Left colon (tissue), 2 donors: ENCODE results near the gene PODXL. TPM values are rescaled to one million over a fixed set of nuclear protein-coding genes. Genes with fewer than 3 reads are reported as not detected.
"Not testable (repeated sequence)": the region's sequence is repeated elsewhere in the genome, so short reads cannot be mapped to it uniquely, and the experiment has no call there.

ENCODE experiments used
- ATAC-seq: fragments of 200-7000 bp; cut with Tn5 transposase; one replicate; pipeline ENCODE4 v1.9.1; 2020; ENCODE audit warnings: mild to moderate bottlenecking, moderate library complexity
- DNase-seq, 2 donors: peaks; one replicate each; pipeline ENCODE4 v3.0.0-alpha.2; 2020
- intact Hi-C, 2 donors: fragments of 100-400 bp; cut with DNase I in 1 of 2; cut with micrococcal nuclease in 1 of 2; formaldehyde crosslinking; loops; one replicate each; pipeline versions ENCODE4 v1.11.2 to v1.14.0; 2022; cut with DNase I, micrococcal nuclease
- total RNA-seq, 2 donors: library from RNA; stranded (reverse); fragmentation: NEBNext Ultra II Directional; extraction: Animal tissue kit (Norgen Biotek cat#: 25700); gene quantifications; one replicate each; pipeline ENCODE4 v1.2.1, GENCODE V29; 2021
- donor health status: DM: no; HTN: no; CAD: no.
- donor health status: DM: yes; HTN: yes; CAD: no.

Gene PODXL
- total RNA-seq, 2 donors from 2014 or later, result 9.2 to 13.7 TPM

DNA sequence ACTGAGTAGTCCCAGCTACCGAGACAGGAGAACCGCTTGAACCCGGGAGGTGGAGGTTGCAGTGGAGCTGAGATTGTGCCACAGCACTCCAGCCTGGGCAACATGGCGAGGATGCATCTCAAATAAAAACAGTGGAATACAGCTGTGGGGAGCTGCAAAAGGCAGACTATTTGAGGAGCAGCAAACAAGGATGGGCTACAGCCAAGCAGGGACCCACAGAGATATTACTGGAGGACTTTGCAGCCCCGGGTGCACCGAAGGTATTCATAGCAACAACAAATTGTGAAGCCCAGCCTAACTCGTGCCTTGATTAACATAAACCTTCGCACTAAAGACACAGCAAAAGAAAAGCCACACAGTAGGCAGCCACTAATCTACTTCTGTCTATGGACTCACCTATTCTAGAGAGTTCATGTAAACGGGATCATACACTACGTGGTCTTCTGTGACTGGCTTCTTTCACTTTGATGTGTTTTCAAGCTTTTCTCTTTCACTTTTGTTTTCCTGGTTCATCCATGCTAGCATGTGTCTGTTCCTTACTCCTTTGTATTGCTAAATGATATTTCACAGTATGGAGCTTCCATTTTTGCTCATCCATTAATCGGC lies 34.0 kb downstream of the PODXL start:
- ATAC-seq (no peak), DNase-seq (no peak)
- intact Hi-C loops, result no loop called here

GRCh38 chr7:131521651-131522163 lies 34.7 kb downstream of the PODXL start:
- intact Hi-C loops, result no loop called here
- ATAC-seq (peak; percentile 77), DNase-seq (peak; percentile 77 to 80)

DNA sequence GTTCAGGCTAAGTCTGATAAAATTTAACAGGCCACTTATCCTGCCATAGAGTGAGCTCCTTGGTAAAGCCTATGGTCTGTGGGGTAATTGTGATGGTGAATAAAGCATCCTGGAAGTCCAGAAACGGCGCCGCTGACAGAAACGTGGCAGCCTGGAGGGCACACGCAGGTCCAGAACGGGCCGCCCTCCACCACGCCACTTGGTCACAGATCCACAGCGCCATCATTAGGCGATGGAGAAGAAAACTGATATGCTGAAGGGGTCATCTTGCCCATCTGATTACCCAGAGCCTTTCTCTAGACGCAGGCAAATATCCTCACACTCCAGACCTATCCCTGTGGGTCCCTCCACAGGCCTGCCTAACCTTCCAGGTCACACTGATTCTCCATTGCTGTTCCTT lies 37.8 kb downstream of the PODXL start:
- DNase-seq (no peak), ATAC-seq (no peak)
- intact Hi-C loops, result no loop called here

- intact Hi-C loops, result no loop called here
- DNase-seq, result no peak
- no peak for ATAC-seq
Observed at GRCh38 chr7:131517218-131517923, 39.1 kb downstream of the PODXL start.

DNA sequence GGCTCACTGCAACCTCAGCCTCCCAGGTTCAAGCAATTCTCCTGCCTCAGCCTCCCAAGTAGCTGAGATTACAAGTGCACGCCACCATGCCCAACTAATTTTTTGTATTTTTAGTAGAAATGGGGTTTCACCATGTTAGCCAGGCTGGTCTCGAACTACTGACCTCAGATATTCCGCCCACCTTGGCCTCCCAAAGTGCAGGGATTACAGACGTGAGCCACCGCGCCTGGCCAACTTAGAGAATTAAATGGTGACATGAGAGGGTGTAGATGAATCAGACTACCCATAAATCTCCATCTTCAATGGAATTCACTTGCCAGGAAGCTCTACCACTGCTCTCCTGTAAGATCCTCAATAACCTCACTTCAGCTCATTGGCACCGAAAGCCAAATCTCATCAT lies 41.0 kb downstream of the PODXL start:
- intact Hi-C loops, DNase-seq, ATAC-seq: not testable (repeated sequence)

- intact Hi-C loops, result no loop called here
- peak; percentile 99 for ATAC-seq
- peak; percentile 69 to 81 for DNase-seq
Observed at GRCh38 chr7:131513245-131514061, 43.0 kb downstream of the PODXL start.

GRCh38 chr7:131511774-131512535 lies 44.5 kb downstream of the PODXL start:
- ATAC-seq, result no peak
- no peak for DNase-seq
- intact Hi-C loops, result no loop called here

DNA sequence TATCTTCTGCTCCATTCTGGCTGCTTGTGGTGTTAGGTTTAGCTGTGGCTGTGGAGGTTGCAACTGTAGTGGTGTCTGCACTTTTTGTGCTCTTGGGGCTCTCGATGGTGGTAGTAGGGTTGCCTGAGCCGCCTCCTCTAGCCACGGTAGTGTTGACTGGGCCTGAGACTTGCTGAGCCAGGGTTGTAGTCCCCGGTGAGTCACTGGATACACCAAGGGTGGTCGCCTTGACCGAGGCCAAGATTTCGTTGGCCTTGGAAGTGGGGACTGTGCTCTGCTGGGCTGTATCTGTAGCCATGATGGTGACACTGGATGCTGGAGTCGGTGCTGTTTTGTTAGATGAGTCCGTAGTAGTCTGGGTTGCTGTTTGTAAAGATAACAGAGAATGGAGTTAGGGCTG lies 45.4 kb downstream of the PODXL start:
- ATAC-seq, result no peak
- no peak for DNase-seq
- intact Hi-C loops, result no loop called here

DNA sequence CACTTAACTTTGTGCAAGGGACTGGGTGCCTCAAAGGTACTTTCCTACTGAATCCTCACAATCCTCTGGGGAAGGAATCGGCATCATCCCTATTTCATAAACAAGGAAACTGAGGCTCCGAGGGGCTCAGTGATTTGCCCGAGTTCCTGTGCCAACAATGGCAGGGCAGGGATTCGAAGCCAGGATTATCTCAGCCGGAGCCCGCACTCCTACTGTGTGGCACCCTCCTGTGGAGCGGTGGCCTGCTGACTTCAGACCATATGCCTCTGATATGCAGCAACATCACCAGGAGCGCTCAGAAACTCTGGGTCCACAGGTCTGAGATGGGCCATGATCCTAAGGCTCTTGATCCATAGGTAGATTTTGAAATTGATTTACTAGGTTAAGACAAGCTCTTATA lies 46.6 kb downstream of the PODXL start:
- no peak for ATAC-seq
- no peak for DNase-seq
- intact Hi-C loops, result loop anchor here in 1 of 2 donors (10.0 kb wide), 1 partner anchor 145 kb away; no protein-coding TSS in a partner anchor

GRCh38 chr7:131508754-131509486 lies 47.5 kb downstream of the PODXL start:
- ATAC-seq (no peak), DNase-seq (no peak)
- intact Hi-C loops, result loop anchor here in 1 of 2 donors (10.0 kb wide), 1 partner anchor 146 kb away; no protein-coding TSS in a partner anchor

GRCh38 chr7:131507592-131508331 lies 48.7 kb downstream of the PODXL start:
- intact Hi-C loops, result loop anchor here (2.0 to 10.0 kb wide), 2 partner anchors 147 kb away; no protein-coding TSS in a partner anchor
- DNase-seq (peak; percentile 73 to 91), ATAC-seq (peak; percentile 86)

DNA sequence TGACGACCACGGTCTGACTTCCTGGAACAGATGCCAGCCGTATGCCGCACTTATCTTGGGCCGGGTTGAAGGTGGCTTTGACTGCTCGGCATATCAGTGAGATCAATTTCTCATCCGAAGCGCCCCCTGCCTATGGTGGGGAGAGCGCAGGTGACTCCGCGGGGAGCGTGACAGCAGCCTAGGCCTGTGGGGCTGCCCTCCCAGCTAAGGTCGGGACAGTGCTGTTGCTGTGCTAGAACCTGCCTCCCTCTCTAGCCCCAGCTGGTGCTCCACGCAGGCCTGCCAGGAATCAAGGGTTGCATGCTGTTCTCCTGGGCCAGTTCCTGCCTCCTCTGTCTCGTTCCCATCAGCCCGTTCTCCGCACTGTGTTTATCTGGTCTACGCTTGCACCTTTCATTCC lies 49.8 kb downstream of the PODXL start:
- intact Hi-C loops, result loop anchor here (2.0 to 10.0 kb wide), 2 partner anchors 148 kb away; no protein-coding TSS in a partner anchor
- DNase-seq (no peak), ATAC-seq (peak; percentile 39)

DNA sequence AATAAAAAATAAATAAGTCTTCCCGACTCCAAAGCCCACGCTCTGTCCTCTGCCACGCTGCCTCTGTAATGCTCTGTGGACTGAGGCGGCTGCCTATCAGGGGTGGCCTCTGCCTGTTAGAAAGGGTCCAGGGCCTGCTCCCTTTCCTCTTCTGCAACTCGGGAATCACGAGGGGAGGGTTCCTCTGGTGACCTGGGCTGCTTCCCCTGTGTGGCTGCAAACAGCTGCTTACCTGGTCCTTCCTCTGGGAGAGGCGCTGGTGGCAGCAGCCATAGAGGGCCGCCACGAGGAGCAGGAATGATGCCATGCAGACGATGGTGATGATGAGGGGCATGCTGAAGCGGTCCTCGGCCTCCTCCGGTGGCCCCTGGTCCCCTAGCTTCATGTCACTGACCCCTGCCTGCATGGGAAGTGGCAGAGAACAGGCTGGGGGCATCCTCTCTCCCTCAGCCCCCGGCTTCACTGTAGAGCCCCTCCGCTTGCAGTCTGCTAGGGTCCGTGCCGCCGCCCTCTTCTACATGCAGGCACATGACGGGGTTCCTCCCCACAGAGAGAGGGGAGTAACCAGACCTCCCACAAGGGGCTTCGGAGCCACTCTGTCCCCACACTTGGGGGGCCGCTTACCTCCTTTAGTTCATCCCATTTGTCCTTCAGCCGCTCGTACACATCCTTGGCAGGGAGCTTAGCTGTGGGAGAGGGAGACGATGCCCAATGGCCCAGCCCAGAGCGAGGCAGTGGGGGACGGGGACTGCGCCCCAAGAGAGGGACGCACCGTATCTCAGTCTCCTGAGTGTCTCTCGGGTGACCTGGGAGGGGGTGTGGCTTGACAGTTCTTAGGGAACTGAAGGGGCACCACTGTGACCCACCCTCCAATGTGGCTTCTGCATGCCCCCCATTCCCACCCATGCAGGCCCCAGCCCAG lies 50.5 kb downstream of the PODXL start:
- DNase-seq (no peak), ATAC-seq (no peak)
- intact Hi-C loops, result loop anchor here (2.0 to 10.0 kb wide), 2 partner anchors 149 kb away; no protein-coding TSS in a partner anchor

- ATAC-seq, DNase-seq: not testable (repeated sequence)
- intact Hi-C loops, result loop anchor here in 1 of 2 donors (10.0 kb wide), 1 partner anchor 150 kb away; no protein-coding TSS in a partner anchor
Observed at GRCh38 chr7:131505037-131505620, 51.3 kb downstream of the PODXL start.

DNA sequence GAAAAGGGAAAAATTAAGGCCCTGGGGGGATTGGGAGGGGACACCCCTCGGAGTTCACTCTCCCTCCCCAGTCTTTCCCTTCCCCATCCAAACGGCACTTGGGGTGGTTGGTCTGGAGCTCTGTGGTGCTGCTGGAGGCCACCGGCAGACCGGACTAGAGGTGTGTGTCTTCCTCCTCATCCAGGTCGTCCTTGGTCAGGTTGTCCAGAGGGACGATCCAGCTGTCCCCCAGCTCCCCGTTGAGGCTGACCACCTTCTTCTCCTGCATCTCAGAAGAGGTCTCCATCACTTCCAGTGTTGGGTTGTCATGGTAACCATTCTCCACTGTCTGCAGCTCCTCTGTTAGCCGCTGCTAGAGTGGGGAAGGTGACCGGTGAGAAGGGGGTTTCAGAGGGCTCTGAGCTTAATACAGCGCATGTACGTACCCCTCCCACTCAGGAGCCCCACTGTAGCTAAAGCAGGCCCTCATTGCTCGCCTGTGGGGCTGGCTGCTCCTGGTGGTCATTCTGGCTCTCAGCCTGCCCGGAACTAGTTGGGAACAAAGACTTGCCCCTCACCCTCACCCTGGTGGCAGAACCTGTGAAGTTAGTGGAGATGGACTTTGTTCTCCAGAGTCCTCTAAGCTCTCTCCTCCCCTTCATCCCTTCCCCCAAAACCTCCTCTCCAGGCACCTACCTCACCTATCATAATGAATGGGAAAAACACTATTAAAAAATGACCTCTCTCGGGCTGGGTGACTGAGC lies 52.1 kb downstream of the PODXL start:
- no peak for ATAC-seq

More for the DNA sequence above, 52.1 kb downstream of the PODXL start:
- intact Hi-C loops, result loop anchor here in 1 of 2 donors (10.0 kb wide), 1 partner anchor 150 kb away; no protein-coding TSS in a partner anchor
- DNase-seq, result no peak
